WI38 (cell line): ENCODE measurements around the gene REEP2.

Source experiments
- H3K4me3 ChIP-seq: 2 replicates; pipeline ENCODE4 v1.5.1; 2011; ENCODE audit warnings: low read depth, mild to moderate bottlenecking, control low read depth, low read length
- TF ChIP-seq, protein P1 (sequence below): IDR thresholded peaks from 2 replicates; pipeline ENCODE4 v1.5.1; 2012; ENCODE audit warnings: low read depth, mild to moderate bottlenecking, control low read depth, low read length

The REEP2 gene

DNA sequence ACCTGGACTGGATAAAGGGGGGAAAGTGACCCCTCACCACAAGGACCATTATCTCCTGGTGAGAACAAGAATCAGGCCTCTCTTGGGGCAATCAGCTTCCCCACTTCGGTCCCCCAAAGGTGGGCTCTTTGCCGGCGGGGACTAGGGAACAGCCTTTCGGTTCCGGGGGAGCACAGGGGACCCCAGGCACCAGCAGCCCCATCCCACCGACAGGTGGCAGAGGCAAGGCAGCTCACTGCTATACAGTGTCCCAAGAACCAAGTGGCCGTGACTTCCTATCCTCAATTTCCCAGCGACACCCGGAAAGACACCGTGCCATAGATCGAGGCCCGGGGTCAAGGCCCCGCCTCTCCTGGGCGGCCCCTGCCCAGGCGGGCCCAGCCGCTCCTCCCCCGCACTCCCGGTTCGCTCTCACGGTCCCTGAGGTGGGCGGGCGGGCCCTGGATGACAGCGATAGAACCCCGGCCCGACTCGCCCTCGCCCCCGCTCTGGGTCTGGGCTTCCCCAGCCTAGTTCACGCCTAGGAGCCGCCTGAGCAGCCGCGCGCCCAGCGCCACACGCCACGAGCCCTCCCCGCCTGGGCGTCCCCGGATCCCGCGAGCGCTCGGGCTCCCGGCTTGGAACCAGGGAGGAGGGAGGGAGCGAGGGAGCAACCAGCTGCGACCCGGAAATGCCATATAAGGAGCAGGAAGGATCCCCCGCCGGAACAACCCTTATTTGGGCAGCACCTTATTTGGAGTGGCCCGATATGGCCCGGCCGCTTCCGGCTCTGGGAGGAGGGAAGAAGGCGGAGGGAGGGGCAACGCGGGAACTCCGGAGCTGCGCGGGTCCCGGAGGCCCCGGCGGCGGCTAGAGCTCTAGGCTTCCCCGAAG, 25.8 kb downstream of the REEP2 start:
- TF ChIP-seq, protein P1, sequence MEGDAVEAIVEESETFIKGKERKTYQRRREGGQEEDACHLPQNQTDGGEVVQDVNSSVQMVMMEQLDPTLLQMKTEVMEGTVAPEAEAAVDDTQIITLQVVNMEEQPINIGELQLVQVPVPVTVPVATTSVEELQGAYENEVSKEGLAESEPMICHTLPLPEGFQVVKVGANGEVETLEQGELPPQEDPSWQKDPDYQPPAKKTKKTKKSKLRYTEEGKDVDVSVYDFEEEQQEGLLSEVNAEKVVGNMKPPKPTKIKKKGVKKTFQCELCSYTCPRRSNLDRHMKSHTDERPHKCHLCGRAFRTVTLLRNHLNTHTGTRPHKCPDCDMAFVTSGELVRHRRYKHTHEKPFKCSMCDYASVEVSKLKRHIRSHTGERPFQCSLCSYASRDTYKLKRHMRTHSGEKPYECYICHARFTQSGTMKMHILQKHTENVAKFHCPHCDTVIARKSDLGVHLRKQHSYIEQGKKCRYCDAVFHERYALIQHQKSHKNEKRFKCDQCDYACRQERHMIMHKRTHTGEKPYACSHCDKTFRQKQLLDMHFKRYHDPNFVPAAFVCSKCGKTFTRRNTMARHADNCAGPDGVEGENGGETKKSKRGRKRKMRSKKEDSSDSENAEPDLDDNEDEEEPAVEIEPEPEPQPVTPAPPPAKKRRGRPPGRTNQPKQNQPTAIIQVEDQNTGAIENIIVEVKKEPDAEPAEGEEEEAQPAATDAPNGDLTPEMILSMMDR = no peak
- H3K4me3 ChIP-seq = peak overlapping the region; percentile 82

DNA sequence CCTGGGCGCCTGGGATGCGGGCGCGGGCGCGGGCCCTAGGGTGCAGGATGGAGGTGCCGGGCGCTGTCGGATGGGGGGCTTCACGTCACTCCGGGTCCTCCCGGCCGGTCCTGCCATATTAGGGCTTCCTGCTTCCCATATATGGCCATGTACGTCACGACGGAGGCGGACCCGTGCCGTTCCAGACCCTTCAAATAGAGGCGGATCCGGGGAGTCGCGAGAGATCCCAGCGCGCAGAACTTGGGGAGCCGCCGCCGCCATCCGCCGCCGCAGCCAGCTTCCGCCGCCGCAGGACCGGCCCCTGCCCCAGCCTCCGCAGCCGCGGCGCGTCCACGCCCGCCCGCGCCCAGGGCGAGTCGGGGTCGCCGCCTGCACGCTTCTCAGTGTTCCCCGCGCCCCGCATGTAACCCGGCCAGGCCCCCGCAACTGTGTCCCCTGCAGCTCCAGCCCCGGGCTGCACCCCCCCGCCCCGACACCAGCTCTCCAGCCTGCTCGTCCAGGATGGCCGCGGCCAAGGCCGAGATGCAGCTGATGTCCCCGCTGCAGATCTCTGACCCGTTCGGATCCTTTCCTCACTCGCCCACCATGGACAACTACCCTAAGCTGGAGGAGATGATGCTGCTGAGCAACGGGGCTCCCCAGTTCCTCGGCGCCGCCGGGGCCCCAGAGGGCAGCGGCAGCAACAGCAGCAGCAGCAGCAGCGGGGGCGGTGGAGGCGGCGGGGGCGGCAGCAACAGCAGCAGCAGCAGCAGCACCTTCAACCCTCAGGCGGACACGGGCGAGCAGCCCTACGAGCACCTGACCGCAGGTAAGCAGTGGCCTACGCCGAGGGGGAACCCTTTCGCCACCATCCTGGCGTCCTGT, 26.6 kb downstream of the REEP2 start, which contains the start of gene EGR1:
EGR1 (plus strand) TSS at position 219 of the 864 bp plus-strand sequence; CDS start at position 502, 283 bp downstream.
- TF ChIP-seq, protein P1 = 0 out of 2 replicates have a peak, but pooled peaks have one; percentile 6
- H3K4me3 ChIP-seq = peak within 1 kb of the TSS; percentile 82

DNA sequence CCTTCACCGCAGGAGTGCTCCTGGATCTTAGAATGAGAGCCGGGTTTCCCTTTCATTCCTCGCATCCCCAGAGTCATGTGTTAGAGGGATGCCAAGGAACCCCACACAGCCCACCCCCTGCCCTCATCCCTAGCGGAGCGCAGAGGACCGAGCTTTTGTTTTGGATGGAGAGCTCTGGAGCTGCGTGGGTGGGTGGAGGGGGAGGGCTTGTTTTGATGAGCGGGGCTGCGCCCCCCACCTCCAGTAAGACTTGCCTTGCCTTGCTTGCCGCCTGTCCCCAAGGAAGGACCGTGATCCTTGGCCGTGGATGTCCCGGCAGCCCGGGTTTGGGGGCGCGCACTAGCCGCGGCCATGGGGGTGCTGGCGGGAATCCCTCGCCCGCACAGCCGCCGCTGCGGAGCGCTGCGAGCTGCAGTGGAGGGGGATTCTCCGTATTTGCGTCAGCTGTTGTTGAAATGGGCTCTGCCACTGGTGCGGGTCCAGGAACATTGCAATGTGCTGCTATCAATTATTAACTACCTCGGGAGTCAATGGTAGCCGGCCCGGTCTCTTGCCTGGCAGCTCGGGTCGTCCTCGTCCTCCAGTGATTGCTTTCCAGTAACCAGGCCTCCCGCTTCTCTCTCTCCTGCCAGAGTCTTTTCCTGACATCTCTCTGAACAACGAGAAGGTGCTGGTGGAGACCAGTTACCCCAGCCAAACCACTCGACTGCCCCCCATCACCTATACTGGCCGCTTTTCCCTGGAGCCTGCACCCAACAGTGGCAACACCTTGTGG, 27.5 kb downstream of the REEP2 start:
- TF ChIP-seq, protein P1 = no peak
- H3K4me3 ChIP-seq = peak overlapping the region; percentile 82

DNA sequence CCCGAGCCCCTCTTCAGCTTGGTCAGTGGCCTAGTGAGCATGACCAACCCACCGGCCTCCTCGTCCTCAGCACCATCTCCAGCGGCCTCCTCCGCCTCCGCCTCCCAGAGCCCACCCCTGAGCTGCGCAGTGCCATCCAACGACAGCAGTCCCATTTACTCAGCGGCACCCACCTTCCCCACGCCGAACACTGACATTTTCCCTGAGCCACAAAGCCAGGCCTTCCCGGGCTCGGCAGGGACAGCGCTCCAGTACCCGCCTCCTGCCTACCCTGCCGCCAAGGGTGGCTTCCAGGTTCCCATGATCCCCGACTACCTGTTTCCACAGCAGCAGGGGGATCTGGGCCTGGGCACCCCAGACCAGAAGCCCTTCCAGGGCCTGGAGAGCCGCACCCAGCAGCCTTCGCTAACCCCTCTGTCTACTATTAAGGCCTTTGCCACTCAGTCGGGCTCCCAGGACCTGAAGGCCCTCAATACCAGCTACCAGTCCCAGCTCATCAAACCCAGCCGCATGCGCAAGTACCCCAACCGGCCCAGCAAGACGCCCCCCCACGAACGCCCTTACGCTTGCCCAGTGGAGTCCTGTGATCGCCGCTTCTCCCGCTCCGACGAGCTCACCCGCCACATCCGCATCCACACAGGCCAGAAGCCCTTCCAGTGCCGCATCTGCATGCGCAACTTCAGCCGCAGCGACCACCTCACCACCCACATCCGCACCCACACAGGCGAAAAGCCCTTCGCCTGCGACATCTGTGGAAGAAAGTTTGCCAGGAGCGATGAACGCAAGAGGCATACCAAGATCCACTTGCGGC, 28.2 kb downstream of the REEP2 start:
- H3K4me3 ChIP-seq = peak overlapping the region; percentile 82
- TF ChIP-seq, protein P1 = no peak

DNA sequence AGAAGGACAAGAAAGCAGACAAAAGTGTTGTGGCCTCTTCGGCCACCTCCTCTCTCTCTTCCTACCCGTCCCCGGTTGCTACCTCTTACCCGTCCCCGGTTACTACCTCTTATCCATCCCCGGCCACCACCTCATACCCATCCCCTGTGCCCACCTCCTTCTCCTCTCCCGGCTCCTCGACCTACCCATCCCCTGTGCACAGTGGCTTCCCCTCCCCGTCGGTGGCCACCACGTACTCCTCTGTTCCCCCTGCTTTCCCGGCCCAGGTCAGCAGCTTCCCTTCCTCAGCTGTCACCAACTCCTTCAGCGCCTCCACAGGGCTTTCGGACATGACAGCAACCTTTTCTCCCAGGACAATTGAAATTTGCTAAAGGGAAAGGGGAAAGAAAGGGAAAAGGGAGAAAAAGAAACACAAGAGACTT, 28.9 kb downstream of the REEP2 start:
- TF ChIP-seq, protein P1 = no peak
- H3K4me3 ChIP-seq = peak overlapping the region; percentile 82
